Mucosa of stomach (tissue), 1 donor: Measurements from ENCODE around the gene MAP3K15.

Experiments used
- H3K27me3 ChIP-seq: one replicate; pipeline ENCODE4 v1.7.0; 2013; ENCODE audit warnings: mild to moderate bottlenecking, low read length; ENCODE audit not compliant: control insufficient read depth, insufficient read depth
- H3K36me3 ChIP-seq: one replicate; pipeline ENCODE4 v1.7.0; 2013; ENCODE audit warnings: low read length; ENCODE audit not compliant: control insufficient read depth, insufficient read depth
- H3K4me1 ChIP-seq: one replicate; pipeline ENCODE4 v1.7.0; 2013; ENCODE audit warnings: mild to moderate bottlenecking, low read length; ENCODE audit not compliant: control insufficient read depth, insufficient read depth
- H3K4me3 ChIP-seq: one replicate; pipeline ENCODE4 v1.7.0; 2013; ENCODE audit warnings: low read length
- H3K9ac ChIP-seq: one replicate; pipeline ENCODE4 v1.7.0; 2013; ENCODE audit warnings: mild to moderate bottlenecking, low read length, moderate library complexity
- H3K9me3 ChIP-seq: one replicate; pipeline ENCODE4 v1.7.0; 2013; ENCODE audit warnings: mild to moderate bottlenecking, low read length, moderate library complexity; ENCODE audit not compliant: control insufficient read depth
- donor health status: Pancreatic carcinoma.

Gene MAP3K15

GRCh38 chrX:19549838-19550237 is 34.5 kb upstream of the MAP3K15 start:
- Histone ChIP-seq H3K9ac (no peak overlapping the region), H3K4me3 (no peak overlapping the region), H3K36me3 (no peaks in the 10 kb centered on the region), H3K9me3 (no peaks in the 10 kb centered on the region), H3K4me1 (no peaks in the 10 kb centered on the region), H3K27me3 (no peaks in the 10 kb centered on the region)

GRCh38 chrX:19548934-19549333 is 33.6 kb upstream of the MAP3K15 start:
- Histone ChIP-seq H3K36me3 (no peaks in the 10 kb centered on the region), H3K4me1 (no peaks in the 10 kb centered on the region), H3K27me3 (no peaks in the 10 kb centered on the region), H3K4me3 (no peak overlapping the region), H3K9me3 (no peaks in the 10 kb centered on the region), H3K9ac (no peak overlapping the region)

DNA sequence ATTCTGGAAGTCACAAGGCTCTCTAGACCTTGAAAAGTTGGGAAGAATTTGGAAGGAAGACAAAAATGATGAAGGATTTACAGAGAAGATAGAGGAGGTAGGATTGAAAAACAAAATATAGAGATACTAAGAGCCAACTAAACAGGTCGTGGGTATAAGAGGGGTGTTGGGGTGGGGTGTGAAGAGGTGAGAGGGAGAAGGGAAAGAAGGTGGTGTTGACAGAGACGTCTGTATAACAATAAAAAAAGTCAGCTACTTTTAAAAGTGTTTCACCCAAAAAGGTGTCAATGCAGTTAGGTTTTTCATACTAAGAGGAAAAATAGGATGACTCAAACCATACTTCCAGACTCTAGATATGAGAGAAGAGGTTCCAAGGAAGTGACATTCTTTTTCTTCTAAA is 33.0 kb upstream of the MAP3K15 start:
- H3K4me3 ChIP-seq = no peak overlapping the region
- H3K4me1 ChIP-seq = no peaks in the 10 kb centered on the region
- no peaks in the 10 kb centered on the region for H3K27me3 ChIP-seq
- H3K36me3 ChIP-seq = no peaks in the 10 kb centered on the region
- no peaks in the 10 kb centered on the region for H3K9me3 ChIP-seq
- no peak overlapping the region for H3K9ac ChIP-seq

GRCh38 chrX:19545651-19546050 is 30.3 kb upstream of the MAP3K15 start:
- H3K36me3 ChIP-seq = no peaks in the 10 kb centered on the region

GRCh38 chrX:19544693-19545305 is 29.5 kb upstream of the MAP3K15 start:
- H3K27me3 ChIP-seq = no peaks in the 10 kb centered on the region
- H3K9me3 ChIP-seq = no peaks in the 10 kb centered on the region
- H3K4me3 ChIP-seq = no peak overlapping the region
- no peak overlapping the region for H3K9ac ChIP-seq
- no peaks in the 10 kb centered on the region for H3K36me3 ChIP-seq
- no peaks in the 10 kb centered on the region for H3K4me1 ChIP-seq

More at GRCh38 chrX:19545651-19546050, 30.3 kb upstream of the MAP3K15 start:
- Histone ChIP-seq H3K27me3 (no peaks in the 10 kb centered on the region), H3K9me3 (no peaks in the 10 kb centered on the region), H3K4me3 (no peak overlapping the region), H3K4me1 (no peaks in the 10 kb centered on the region), H3K9ac (no peak overlapping the region)

DNA sequence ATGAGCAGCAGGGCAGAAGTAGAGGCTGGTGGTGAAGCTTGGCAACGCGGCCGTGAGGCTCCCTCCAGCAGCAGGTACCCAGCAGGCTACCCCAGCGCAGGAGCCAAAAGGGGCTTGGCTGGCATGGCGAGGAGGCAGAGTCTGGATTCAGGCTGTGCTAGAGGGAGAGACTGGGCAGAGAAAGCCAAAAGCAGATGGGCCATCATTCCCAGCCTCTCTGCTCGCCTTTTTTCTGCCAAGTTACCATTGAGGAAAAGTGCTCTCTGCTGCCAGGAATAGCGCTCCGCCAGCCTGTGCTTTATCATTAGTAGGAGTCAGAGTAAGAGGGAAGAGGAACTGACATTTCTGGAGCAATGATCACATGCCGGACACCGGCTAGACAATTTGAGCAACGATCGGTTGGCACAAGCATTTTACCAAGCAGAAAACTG is 28.7 kb upstream of the MAP3K15 start:
- Histone ChIP-seq H3K36me3 (no peaks in the 10 kb centered on the region), H3K4me3 (no peak overlapping the region), H3K9ac (no peak overlapping the region), H3K4me1 (no peaks in the 10 kb centered on the region), H3K27me3 (no peaks in the 10 kb centered on the region), H3K9me3 (no peaks in the 10 kb centered on the region)

DNA sequence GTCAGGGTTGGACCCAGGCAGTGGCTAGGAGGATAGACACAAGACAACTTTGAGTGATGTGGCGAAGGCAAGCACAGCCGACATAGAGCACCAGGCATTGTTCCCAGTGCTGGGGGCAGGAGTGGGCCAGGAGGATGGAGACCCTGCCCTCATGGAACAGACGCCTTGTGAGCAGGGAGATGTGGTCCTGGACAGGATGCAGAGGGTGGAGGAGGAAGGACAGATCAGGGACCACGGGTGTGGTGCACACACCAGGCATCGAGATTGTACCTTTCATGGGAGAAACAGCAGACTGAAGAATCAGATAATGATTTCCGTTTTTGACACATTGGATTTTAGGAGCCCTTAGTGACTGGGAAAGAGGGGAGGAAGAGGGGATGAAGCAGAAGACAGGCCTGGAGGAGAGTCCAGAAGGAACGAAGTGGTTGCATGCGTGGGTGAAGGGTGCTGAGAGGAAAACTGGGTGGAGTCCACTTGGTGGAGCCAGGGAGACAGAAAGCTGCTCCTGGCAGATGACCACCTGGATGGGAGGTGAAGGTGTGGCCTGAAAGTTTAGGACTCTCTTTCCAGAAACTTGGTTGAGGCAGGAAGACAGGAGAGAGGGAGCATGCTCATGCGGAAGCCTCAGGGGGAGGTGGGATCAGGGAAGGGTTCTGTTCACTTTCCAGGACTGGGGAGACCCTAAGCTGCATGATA is 27.9 kb upstream of the MAP3K15 start:
- Histone ChIP-seq H3K4me3 (no peak overlapping the region), H3K9ac (no peak overlapping the region), H3K27me3 (no peaks in the 10 kb centered on the region), H3K9me3 (no peaks in the 10 kb centered on the region), H3K4me1 (no peaks in the 10 kb centered on the region), H3K36me3 (no peaks in the 10 kb centered on the region)

- Histone ChIP-seq H3K27me3 (no peaks in the 10 kb centered on the region), H3K9me3 (no peaks in the 10 kb centered on the region), H3K36me3 (no peaks in the 10 kb centered on the region), H3K9ac (no peak overlapping the region), H3K4me3 (no peak overlapping the region), H3K4me1 (no peaks in the 10 kb centered on the region)
These were observed 26.6 kb upstream of the MAP3K15 start for GRCh38 chrX:19541931-19542330.

DNA sequence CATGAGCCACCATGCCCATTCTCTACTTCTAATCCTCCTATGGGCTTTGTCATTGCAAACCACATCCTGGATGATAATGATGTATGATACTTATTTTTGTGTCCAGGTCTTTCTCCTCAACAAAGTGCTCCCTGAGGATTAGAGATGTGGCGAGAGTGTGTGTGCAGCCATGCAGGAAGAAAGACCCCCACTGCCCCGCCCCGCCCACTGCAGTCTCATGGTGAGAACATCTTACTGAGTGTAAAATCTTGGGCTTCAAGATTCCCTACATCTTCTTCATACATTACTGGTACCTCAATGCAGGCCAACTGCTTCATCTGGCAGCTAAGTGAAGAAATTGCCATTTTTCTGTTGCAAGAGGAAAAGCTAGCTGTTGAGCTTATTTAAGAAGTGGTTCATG is 25.9 kb upstream of the MAP3K15 start:
- Histone ChIP-seq H3K4me1 (no peaks in the 10 kb centered on the region), H3K9ac (no peak overlapping the region), H3K9me3 (no peaks in the 10 kb centered on the region), H3K36me3 (no peaks in the 10 kb centered on the region), H3K27me3 (no peaks in the 10 kb centered on the region), H3K4me3 (no peak overlapping the region)

GRCh38 chrX:19540076-19540475 is 24.8 kb upstream of the MAP3K15 start:
- no peak overlapping the region for H3K4me3 ChIP-seq
- no peaks in the 10 kb centered on the region for H3K27me3 ChIP-seq
- H3K4me1 ChIP-seq = no peaks in the 10 kb centered on the region
- no peaks in the 10 kb centered on the region for H3K9me3 ChIP-seq
- no peaks in the 10 kb centered on the region for H3K36me3 ChIP-seq
- H3K9ac ChIP-seq = no peak overlapping the region

- H3K27me3 ChIP-seq = no peaks in the 10 kb centered on the region
- H3K36me3 ChIP-seq = no peaks in the 10 kb centered on the region
- H3K9ac ChIP-seq = no peak overlapping the region
- H3K4me1 ChIP-seq = no peaks in the 10 kb centered on the region
- no peak overlapping the region for H3K4me3 ChIP-seq
- no peaks in the 10 kb centered on the region for H3K9me3 ChIP-seq
These were observed 24.4 kb upstream of the MAP3K15 start for GRCh38 chrX:19539665-19540064.

DNA sequence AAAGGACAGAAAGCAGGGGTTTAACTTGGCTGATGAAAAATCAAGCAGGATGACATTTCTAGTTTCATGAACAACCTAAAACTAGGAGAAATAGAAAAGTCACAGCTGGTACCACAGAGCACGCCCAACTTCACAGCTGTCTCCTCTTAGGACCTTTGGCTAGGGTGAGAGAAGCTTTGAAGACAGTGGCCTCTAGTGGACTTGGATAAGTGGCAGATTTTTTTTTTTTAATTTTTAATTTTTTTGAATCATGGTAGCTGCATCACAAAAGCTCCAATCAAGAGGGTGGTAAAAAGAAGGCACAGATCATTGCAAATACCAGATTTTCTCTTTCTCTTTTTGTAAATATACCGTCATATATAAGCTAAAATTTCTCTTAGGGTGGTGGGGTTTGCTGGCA is 20.2 kb upstream of the MAP3K15 start:
- Histone ChIP-seq H3K9me3 (no peaks in the 10 kb centered on the region), H3K4me3 (no peak overlapping the region), H3K4me1 (no peaks in the 10 kb centered on the region), H3K27me3 (no peaks in the 10 kb centered on the region), H3K9ac (no peak overlapping the region), H3K36me3 (no peaks in the 10 kb centered on the region)
